ENCODE measurements around the gene CLEC4M.
"Not testable (repeated sequence)": the region's sequence is repeated elsewhere in the genome, so short reads cannot be mapped to it uniquely, and the experiment has no call there.

Gene CLEC4M

GRCh38 chr19:7806234-7806633 lies 43.2 kb downstream of the CLEC4M start:
- TF ChIP-seq CTCF (IDR thresholded peaks at IDR 0.05; ENCODE audit: low read depth, low read length) = no peak
- H3K9me3 ChIP-seq = no peaks in the 10 kb centered on the region; the same call in 1 of the 2 replicates
- H3K36me3 ChIP-seq = no peaks in the 10 kb centered on the region
- no peak overlapping the region for H3K4me3 ChIP-seq (ENCODE audit: low read depth, low read length)
- DNase-seq = no peak
- no peaks in the 10 kb centered on the region for H3K4me1 ChIP-seq
- peaks cover 27% of the 10 kb centered on the region for H3K27me3 ChIP-seq

GRCh38 chr19:7806876-7807275 lies 43.8 kb downstream of the CLEC4M start:
- no peak for DNase-seq
- Histone ChIP-seq H3K27me3 (peaks cover 27% of the 10 kb centered on the region), H3K9me3 (no peaks in the 10 kb centered on the region; the same call in 1 of the 2 replicates), H3K4me3 (ENCODE audit: low read depth, low read length) (no peak overlapping the region), H3K36me3 (no peaks in the 10 kb centered on the region), H3K4me1 (no peaks in the 10 kb centered on the region)
- no peak for TF ChIP-seq CTCF (IDR thresholded peaks at IDR 0.05; ENCODE audit: low read depth, low read length)

GRCh38 chr19:7808108-7808507 lies 45.1 kb downstream of the CLEC4M start:
- no peak overlapping the region for H3K4me3 ChIP-seq (ENCODE audit: low read depth, low read length)
- H3K4me1 ChIP-seq = no peaks in the 10 kb centered on the region
- no peak for DNase-seq
- no peaks in the 10 kb centered on the region for H3K36me3 ChIP-seq
- TF ChIP-seq CTCF (IDR thresholded peaks at IDR 0.05; ENCODE audit: low read depth, low read length) = no peak
- H3K27me3 ChIP-seq = peaks cover 27% of the 10 kb centered on the region
- H3K9me3 ChIP-seq = no peaks in the 10 kb centered on the region; the same call in 1 of the 2 replicates

GRCh38 chr19:7811989-7812388 lies 48.9 kb downstream of the CLEC4M start:
- Histone ChIP-seq H3K27me3 (peaks cover 6% of the 10 kb centered on the region), H3K4me1 (no peaks in the 10 kb centered on the region), H3K9me3 (no peaks in the 10 kb centered on the region; the same call in 1 of the 2 replicates), H3K4me3 (ENCODE audit: low read depth, low read length) (no peak overlapping the region), H3K36me3 (no peaks in the 10 kb centered on the region)
- no peak for TF ChIP-seq CTCF (IDR thresholded peaks at IDR 0.05; ENCODE audit: low read depth, low read length)
- no peak for DNase-seq

GRCh38 chr19:7815325-7815724 lies 52.3 kb downstream of the CLEC4M start:
- Histone ChIP-seq H3K4me1 (no peaks in the 10 kb centered on the region), H3K4me3 (ENCODE audit: low read depth, low read length) (no peak overlapping the region), H3K27me3 (no peaks in the 10 kb centered on the region), H3K9me3 (no peaks in the 10 kb centered on the region; the same call in 1 of the 2 replicates), H3K36me3 (no peaks in the 10 kb centered on the region)
- DNase-seq = no peak
- TF ChIP-seq CTCF (IDR thresholded peaks at IDR 0.05; ENCODE audit: low read depth, low read length) = no peak

GRCh38 chr19:7816040-7816439 lies 53.0 kb downstream of the CLEC4M start:
- H3K27me3 ChIP-seq = not testable (repeated sequence)

GRCh38 chr19:7817801-7818200 lies 54.8 kb downstream of the CLEC4M start:
- Histone ChIP-seq H3K36me3 (no peaks in the 10 kb centered on the region), H3K4me1 (no peaks in the 10 kb centered on the region), H3K27me3 (no peaks in the 10 kb centered on the region), H3K9me3 (no peaks in the 10 kb centered on the region; the same call in 1 of the 2 replicates), H3K4me3 (ENCODE audit: low read depth, low read length) (no peak overlapping the region)
- no peak for TF ChIP-seq CTCF (IDR thresholded peaks at IDR 0.05; ENCODE audit: low read depth, low read length)
- DNase-seq = no peak

More at GRCh38 chr19:7816040-7816439, 53.0 kb downstream of the CLEC4M start:
- not testable (repeated sequence) for DNase-seq; H3K36me3 ChIP-seq; H3K4me3 ChIP-seq (ENCODE audit: low read depth, low read length); H3K4me1 ChIP-seq; H3K9me3 ChIP-seq
